IMR-90 (cell line): ENCODE results near the gene CUX1.

Experiments
- CEBPB ChIP-seq: IDR thresholded peaks from 2 replicates; pipeline ENCODE4 v1.6.1; 2012; ENCODE audit warnings: low read depth, low read length, improper control_type of control experiment
- FOS ChIP-seq: fragments of 150-350 bp; IDR thresholded peaks from 2 replicates; pipeline ENCODE4 v1.6.1; 2016; ENCODE audit warnings: low read depth, low read length
- MAFK ChIP-seq: IDR thresholded peaks from 2 replicates; pipeline ENCODE4 v1.6.1; 2012; ENCODE audit warnings: low read depth, low read length, improper control_type of control experiment
- MAZ ChIP-seq: IDR thresholded peaks from 2 replicates; pipeline ENCODE4 v1.6.1; 2012; ENCODE audit warnings: low read depth, mild to moderate bottlenecking, low read length, improper control_type of control experiment, moderate library complexity, borderline replicate concordance
- MXI1 ChIP-seq: IDR thresholded peaks from 2 replicates; pipeline ENCODE4 v1.6.1; 2012; ENCODE audit warnings: low read depth, mild to moderate bottlenecking, low read length, moderate library complexity, borderline replicate concordance
- POLR2A ChIP-seq: IDR thresholded peaks from 2 replicates; pipeline ENCODE4 v1.6.1; 2012; ENCODE audit warnings: mild to moderate bottlenecking, low read depth, low read length
- RAD21 ChIP-seq: IDR thresholded peaks from 2 replicates; pipeline ENCODE4 v1.6.1; 2012; ENCODE audit warnings: low read length, improper control_type of control experiment
- RFX5 ChIP-seq: IDR thresholded peaks from 2 replicates; pipeline ENCODE4 v1.8.0; 2012; ENCODE audit warnings: low read depth, mild to moderate bottlenecking, low read length, moderate library complexity
- TF ChIP-seq, protein P1 (sequence below): conservative IDR thresholded peaks from 2 replicates; pipeline ENCODE4 v1.5.1; 2012; ENCODE audit warnings: mild to moderate bottlenecking, low read depth, low read length, improper control_type of control experiment
- TF ChIP-seq, protein P2 (sequence below): fragments of 150-350 bp; IDR thresholded peaks from 2 replicates; pipeline ENCODE4 v1.6.1; 2016; ENCODE audit warnings: low read depth, mild to moderate bottlenecking, low read length, moderate library complexity, borderline replicate concordance

DNA sequence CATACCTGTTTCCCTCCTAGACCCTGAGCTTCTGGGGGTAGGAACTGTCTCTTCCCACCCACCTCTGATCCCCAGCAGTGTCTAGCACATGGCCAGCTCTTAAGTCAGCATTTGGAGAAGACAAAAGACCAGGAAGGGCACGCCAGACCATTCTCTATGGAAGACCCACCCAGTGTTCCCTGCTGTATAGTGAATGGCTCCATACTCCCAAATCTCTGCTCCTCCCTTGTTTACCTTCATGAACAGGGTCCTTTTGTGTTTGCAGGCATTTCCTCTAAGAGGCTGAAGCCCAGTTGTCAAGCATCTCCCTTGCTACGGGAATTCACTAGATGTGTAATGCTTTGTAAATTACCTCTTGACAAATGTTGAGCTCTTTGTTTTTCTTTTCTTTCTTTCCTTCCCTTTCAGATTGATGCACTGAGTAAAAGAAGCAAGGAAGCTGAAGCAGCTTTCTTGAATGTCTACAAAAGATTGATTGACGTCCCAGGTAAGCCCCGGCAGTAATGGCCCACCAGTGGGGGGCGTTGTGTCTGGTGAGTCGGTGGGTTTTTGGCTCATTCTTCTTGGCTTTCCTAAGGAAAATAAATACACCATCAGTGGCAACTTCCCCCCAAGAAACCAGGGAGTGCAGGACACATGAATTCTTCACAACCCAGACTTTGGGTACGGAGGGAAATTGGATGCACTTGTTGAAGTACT is 252.7 kb downstream of the CUX1 start:
- no peak for TF ChIP-seq CEBPB
- no peak for TF ChIP-seq MAFK
- TF ChIP-seq, protein P1, sequence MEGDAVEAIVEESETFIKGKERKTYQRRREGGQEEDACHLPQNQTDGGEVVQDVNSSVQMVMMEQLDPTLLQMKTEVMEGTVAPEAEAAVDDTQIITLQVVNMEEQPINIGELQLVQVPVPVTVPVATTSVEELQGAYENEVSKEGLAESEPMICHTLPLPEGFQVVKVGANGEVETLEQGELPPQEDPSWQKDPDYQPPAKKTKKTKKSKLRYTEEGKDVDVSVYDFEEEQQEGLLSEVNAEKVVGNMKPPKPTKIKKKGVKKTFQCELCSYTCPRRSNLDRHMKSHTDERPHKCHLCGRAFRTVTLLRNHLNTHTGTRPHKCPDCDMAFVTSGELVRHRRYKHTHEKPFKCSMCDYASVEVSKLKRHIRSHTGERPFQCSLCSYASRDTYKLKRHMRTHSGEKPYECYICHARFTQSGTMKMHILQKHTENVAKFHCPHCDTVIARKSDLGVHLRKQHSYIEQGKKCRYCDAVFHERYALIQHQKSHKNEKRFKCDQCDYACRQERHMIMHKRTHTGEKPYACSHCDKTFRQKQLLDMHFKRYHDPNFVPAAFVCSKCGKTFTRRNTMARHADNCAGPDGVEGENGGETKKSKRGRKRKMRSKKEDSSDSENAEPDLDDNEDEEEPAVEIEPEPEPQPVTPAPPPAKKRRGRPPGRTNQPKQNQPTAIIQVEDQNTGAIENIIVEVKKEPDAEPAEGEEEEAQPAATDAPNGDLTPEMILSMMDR = no peak
- TF ChIP-seq MXI1 = no peak
- no peak for TF ChIP-seq RFX5
- no peak for TF ChIP-seq POLR2A
- TF ChIP-seq, protein P2, sequence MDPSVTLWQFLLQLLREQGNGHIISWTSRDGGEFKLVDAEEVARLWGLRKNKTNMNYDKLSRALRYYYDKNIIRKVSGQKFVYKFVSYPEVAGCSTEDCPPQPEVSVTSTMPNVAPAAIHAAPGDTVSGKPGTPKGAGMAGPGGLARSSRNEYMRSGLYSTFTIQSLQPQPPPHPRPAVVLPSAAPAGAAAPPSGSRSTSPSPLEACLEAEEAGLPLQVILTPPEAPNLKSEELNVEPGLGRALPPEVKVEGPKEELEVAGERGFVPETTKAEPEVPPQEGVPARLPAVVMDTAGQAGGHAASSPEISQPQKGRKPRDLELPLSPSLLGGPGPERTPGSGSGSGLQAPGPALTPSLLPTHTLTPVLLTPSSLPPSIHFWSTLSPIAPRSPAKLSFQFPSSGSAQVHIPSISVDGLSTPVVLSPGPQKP = no peak
- no peak for TF ChIP-seq RAD21
- no peak for TF ChIP-seq FOS
- no peak for TF ChIP-seq MAZ
